ENCODE data around the gene ZXDC.

The ZXDC gene

GRCh38 chr3:126474498-126475412, 936 bp downstream of the ZXDC start:
- no peak for DNase-seq (ENCODE audit: low read depth in 2 of 2)

DNA sequence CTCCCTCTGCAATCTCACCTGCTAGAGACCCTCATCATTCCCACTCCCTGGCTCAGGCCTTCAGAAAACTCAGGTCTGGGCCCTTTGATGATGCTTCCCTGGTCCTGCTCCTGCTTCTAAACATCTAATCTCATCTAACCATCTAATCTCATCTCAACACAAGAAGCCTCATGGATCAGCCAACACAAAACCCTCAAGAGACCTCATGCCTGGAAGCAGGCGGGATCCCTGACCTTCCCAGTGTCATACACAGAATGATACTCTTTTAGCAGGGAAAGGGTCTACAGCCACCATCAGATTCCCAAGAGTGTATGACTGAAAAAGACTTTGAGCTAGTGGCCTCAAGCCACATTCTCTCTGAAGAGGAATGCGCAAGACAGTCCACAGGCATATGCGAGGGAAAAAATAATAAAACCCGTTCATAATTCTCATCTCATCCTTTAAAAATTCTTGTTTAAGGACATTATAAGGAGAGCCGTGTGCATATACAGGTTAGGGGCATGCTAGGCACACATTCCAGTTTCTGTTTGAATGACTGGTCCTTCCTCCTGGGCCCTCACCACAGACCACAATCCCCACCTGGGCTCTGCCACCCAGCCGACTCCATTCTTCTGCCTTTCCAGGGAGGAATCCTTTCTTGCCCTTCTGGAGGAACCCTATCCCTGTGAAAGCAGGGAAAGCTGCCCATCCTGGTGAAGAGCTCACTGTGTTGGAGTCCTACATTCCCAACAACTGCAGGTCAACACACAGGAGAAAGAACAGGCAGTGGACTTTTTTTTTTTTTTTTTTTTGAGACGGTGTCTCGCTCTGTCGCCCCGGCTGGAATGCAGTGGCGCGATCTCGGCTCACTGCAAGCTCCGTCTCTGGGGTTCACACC, 2.2 kb downstream of the ZXDC start:
- no peak for DNase-seq (ENCODE audit: low read depth in 2 of 2)

- peak; percentile 47 to 52 for DNase-seq (ENCODE audit: low read depth in 2 of 2)
Measured at GRCh38 chr3:126472277-126473006, 3.2 kb downstream of the ZXDC start.

- no peak for DNase-seq (ENCODE audit: low read depth in 2 of 2)
Measured at GRCh38 chr3:126469479-126469878, 6.2 kb downstream of the ZXDC start.

DNA sequence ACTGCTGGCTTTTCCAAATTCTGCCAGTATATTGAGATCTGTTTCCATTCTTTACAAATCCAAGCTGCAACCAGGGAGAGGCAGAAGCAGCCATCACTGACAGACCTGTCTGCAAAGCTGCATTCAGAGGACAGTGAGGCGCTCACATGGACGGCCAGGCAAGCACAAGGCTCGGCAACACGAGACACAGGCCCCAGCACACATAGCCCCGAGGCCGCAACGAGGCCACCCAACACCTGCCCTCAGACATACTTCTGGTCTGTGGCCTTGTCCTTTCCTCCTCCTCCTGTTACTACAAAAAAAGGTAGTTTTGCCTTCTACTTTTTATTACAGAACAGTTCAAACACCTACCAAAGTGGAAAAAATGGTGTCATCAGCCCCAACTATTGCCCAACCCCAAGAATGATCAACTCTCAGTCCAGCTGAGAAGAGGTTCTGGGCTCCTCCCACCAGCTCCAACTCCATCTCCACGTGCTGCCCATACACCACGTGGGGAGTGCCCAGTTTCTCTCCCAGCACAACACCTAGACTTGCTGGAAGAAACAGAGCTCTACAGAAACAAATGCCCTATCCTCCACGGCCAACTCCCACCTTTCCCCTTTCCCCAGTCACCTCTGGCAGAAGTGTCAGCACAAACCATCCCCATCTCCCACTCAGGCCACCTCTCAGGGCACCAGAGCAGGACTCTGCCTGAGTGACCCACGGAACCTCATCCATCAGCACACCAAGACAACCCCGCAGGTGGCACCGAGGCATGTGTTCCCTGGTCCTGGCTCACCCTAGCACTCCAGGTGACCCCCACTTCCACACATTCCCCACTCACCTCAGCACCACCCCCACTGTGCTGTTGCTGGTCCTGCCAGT, 7.4 kb downstream of the ZXDC start:
- no peak for DNase-seq (ENCODE audit: low read depth in 2 of 2)

DNA sequence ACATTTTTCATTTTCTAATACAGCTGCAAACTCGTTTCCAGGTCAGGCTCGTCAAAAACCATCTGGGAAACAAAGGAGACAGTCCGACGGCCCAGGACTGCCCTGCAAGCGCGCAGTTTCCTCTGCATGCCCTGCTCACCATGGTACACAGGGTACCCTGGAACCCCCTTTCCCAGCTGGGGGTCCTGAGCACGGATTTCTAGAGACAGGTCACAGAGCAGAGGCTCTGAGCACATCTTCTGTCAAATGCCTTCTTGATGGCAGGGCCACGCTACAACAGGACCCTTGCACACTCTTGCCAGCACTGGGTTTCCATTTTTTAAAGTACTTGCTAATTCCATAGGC, 8.1 kb downstream of the ZXDC start:
- no peak for DNase-seq (ENCODE audit: low read depth in 2 of 2)

GRCh38 chr3:126466886-126467610, 8.6 kb downstream of the ZXDC start:
- no peak for DNase-seq (ENCODE audit: low read depth in 2 of 2)

DNA sequence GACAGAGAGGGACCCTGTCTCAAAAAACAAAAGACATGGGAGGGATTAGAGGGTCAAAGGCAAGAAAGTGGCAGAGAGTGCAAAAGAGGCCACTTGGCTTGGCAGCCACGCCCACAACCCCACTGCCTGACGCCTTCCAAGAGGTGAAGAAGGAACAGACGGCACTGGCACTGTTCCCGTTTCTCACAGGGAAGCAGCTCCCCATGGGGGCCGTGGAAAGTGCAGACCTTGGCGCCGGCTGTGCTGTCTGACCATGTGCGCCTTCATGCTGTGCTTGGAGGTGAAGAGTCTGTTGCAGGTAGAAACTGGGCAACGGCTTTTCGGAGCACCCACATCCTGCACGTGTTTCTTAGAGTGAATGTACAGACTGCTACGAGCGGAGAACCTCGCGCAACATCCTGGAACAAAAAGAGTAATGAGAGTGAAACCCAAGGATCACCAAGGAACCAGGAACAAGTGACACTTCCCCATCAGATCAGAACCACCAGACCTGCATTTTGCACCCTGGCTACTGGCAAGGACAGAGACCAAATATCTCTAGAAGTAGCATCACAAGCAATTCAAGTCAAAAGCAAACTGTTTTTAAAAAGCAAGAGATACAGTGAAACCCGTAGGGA, 9.7 kb downstream of the ZXDC start:
- no peak for DNase-seq (ENCODE audit: low read depth in 2 of 2)

GRCh38 chr3:126464997-126465396, 10.7 kb downstream of the ZXDC start:
- DNase-seq (ENCODE audit: low read depth in 2 of 2), result no peak

DNA sequence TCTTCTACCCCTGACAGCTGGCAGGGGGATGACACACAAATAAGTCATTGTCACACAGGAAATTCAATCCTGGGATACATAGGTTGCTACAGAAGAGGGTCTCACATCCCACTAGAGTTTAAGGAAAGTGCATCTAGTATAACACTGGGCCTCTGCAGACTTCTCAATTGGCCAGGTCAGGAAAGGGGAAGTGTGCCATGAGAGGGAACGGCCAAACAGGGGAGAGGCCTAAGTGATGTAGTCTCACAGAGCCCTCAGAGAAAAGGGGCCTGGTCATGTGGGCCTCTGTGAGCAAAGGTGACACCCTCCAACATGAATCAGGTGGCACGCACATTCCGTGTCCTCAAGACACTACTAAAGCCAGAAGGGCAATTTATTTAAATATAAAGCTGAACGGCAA, 11.2 kb downstream of the ZXDC start:
- no peak for DNase-seq (ENCODE audit: low read depth in 2 of 2)

DNA sequence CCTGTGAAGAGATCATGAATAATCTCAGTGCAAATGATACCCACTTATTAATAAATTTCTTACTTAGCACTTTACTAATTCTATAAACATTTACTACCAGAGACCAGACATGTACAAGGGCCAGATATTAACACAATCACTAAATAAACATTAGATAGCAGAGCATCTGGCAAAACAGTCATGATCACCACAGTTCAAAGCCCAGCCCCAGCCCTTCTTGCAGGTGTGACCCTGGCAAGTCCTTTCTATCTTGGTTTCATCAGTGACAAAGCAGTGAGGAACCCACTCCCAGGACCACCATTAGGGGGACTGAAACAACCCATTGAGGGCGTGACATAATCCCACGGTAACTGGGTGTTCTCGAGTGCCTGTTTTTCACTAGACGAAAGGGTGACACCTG, 11.6 kb downstream of the ZXDC start:
- no peak for DNase-seq (ENCODE audit: low read depth in 2 of 2)

DNA sequence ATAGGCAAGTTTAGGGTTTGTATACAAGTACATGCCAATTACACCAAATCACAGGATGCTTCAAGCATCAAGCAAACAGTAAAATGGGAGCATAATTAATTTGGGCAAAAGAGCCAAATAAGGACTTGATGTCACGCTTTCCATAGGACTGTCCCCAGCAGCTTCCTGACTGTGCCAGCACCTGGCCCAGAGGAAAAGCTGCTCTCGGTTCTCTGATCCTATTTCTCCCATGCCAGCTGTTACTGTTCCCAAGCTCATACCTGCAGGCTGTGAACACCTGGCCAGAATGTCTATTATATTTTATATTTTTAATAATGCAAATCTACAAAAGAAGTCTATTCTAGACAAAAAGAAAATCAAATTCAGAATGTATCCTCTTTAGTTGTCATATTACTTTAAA, 12.2 kb downstream of the ZXDC start:
- no peak for DNase-seq (ENCODE audit: low read depth in 2 of 2)

DNA sequence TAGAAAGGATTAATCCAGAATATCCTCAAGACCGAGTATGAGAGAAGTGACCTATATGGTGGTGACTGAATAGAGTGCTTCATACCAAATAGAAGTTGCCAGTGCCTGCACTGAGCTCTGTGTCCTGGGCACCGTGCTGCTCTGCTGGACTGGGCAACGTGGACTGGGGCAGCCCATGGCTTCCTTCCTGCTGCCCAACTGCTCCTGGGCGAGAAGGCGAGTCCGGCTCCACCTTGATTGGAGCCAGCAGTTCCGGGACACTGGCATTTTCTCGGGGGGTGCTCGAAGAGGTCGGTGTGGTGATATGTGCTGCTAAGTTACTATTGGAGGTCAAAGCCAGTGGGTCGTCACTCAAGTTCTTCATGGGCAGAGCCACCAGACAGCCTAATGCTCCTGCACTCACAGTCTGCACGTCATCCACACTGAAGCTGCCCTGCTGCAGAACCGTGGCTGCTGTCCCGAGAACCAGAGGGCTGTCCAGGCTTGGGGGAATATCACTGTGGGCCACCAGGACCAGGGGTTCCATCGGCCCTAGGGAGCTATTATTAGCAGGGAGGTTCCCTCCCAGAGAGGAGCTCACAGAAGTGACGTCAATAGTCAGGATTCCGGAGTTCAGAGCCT, 14.1 kb downstream of the ZXDC start:
- DNase-seq (ENCODE audit: low read depth in 2 of 2), result no peak

DNA sequence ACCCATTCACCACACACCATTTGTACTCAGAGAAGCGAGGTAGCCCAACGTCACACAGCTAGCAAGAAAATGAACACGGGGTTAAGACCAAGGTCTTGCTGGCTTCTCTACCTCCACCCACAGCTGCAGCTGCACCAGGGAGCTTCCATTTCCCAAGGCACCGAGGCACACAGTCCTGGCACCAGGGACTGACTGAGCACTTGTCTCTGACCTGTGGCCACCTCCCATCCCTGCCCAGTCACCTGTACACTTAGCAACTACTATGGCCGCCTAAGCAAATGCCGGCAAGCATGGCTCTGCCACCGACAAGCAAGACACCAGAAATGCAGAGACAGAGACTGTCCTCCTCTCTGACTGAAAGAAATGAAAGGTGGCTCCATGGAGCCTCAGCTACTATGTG, 15.3 kb downstream of the ZXDC start:
- no peak for DNase-seq (ENCODE audit: low read depth in 2 of 2)

- DNase-seq (ENCODE audit: low read depth in 2 of 2), result no peak
Measured at GRCh38 chr3:126459763-126460127, 15.9 kb downstream of the ZXDC start.

- DNase-seq (ENCODE audit: low read depth in 2 of 2), result no peak
Measured at GRCh38 chr3:126459111-126459762, 16.5 kb downstream of the ZXDC start.

DNA sequence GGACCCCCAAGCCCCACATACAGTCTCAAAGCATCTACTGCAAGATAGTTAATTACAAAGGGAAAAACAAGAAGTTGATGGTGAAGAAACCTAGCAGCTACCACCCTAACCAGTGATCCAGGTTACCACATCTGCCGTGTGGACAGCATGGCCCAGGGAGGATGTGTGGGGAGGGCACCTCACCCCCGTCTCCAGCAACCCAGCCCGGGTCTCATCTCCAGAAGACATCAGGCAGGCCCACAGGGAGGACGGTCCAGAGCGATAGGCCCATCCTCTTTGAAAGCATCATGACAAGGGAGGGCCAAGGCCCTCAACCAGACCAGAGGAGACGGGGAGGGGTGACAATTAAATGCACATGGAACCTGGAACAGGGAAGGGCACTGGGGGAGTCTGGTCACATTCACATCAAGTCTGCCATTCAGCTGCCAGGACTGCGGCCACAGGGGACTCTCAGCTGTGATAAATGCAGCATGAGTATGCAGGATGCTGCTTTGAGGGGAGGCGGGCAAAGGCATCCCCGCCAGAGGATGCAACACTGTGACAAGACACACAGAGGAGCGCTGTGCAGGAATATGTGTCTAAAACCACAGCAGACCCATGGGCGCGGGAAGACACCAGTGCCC, 18.8 kb downstream of the ZXDC start:
- DNase-seq (ENCODE audit: low read depth in 2 of 2), result no peak

- no peak for DNase-seq (ENCODE audit: low read depth in 2 of 2)
Measured at GRCh38 chr3:126456211-126456610, 19.5 kb downstream of the ZXDC start.

All from fibroblast of skin of left quadriceps (primary cell).